NCI-H1436 treated with DMSO at 0.1 percent for 48 hours (cell line): ENCODE measurements around the gene GAB2.

ENCODE experiments used
- DNase-seq: peaks from one replicate; lab custom pipeline; 2025; lab: John Stamatoyannopoulos, UW

GAB2 gene

DNA sequence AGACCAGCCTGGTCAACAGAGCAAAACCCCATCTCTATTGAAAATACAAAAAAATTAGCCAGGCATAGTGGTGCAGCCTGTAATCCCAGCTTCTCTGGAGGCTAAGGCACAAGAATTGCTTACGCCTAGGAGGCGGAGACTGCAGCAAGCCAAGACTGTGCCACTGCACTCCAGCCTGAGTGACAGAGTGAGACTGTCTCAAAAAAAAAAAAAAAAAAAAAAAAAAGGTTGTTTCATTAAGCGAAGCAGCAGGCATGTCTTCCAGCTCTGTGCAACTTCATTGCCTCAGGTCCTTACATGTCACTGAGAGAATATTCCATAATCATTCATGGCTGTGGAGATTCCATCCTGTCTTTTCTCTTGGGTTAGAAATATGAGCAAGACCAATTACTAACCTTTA, 16.9 kb downstream of the GAB2 start:
- DNase-seq: no peak

DNA sequence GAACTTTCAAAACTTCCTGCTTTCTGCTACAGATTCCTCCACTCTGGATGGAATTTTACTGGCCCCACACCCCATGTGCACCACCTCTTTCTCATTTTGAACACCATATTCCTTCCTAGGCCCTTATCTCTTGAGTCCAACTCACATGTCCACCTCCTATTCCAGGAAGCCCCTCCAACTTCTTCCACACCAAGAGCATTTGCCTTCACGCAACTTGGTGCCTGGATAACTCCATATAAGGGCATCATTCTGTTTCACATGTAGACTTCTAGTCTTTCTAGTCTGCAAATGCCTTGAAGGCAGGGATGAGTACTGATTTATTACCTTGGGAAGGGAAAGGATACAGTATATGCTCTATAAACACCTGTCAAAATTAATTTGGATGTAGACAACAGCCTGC, 17.5 kb downstream of the GAB2 start:
- no peak for DNase-seq

DNA sequence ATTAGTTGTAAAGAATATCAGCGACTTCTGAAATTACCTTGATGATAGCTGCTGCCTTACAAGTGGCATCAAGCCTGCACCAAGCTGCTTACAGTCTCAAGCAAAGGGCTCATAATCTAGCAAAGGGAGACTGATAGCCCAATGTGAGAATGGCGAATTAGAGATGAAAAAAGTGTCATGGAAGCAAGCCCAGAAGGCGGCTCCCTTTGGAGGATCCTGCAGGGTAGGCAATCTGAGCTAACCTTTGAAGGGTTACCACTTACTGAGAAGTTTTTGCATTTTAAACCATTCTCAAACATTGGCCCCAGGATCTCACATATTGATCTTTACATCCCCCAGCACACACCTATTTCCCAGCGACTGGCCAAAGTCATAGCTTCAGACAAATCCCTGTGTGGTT, 18.5 kb downstream of the GAB2 start:
- no peak for DNase-seq

DNA sequence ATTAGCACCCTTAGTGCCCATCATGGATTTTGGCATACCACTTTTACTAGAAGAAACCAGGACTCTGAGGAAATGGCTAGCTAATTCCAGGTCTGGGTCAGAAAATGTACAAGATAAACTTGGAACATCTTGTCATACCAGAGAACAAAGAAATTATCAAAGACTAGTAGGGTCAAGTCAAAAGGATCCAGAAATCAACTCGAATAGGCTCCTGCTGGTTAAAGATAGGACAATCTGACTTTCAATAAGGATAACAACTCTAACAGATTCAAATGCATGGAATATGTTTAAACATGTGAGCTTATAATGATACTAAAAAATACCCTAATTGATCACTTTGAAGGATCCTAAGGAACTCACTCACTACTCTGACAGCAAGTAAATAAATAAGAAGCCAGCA, 18.9 kb downstream of the GAB2 start:
- DNase-seq: no peak

DNA sequence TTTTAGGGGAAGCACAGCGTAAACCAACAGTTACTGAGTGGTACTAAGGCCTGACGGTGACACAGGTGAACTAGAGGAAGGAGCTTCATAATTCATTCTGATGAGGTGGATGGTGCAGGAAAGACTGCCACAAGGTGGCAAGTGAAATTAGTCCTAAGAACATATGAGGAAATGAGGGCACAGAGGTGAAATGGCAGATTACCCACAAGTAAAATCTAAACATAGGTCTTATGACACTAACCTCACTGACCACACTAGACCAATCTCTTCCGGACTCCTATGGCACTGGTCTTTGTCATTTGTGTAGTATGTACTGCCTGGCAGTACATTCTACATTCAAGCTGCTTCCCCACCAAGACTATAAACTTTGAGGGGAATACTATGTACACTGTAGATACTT, 20.2 kb downstream of the GAB2 start:
- DNase-seq: no peak

DNA sequence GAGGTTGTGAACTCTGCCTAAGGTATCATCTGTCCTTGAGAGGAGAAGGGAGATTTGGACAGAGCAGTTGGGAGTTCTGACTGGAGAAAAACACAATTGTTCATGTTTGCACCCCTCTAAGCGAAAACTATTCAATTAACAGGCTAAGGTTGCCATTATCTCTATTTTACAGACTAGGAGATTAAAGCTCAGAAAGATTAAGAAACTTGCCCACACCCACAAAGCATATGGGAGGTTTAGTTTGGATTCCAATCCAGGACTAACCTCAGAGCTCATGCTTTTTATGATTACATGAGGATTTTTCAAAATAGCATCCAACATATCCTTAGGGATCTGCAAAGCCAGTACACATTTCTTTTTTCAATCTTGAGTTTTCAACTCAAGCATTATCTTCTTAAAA, 22.0 kb downstream of the GAB2 start:
- DNase-seq: no peak

DNA sequence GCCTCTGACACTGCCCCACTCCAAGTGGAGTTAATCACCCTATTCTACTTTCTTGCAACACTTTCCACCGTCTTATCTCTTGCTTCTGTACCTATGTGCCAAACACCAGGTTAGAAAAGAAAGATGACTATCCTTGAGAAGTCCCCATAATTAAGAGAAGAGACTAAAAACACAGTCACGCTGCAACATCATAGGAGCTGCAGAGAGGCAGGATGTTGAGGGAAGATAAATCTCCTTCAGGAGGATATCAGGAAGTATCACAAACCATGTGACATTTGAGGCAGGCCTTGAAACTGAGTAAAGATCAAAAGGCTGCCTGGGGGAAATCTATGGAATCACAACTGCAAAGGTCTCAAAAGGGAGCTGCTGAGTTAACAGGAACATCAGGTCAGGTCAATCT, 24.8 kb downstream of the GAB2 start:
- DNase-seq: no peak

DNA sequence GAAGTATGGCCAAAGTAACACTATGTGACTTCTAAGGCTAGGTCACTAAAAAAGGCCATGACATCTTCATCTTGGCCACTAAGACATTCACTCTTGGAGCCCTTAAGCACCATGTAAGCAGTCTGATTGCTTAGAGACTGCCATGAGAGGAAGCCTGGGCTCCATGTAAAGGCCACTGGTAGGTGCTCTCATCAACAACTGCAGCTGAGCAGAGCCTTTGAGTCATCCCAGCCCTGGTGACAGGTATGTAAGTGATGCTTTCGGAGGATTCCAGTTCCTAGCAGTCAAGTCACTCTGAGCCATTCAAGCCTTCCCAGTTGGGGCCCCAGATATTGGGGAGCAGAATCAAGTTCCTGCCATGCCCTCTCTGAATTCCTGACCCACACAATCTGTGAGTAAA, 26.2 kb downstream of the GAB2 start:
- no peak for DNase-seq

DNA sequence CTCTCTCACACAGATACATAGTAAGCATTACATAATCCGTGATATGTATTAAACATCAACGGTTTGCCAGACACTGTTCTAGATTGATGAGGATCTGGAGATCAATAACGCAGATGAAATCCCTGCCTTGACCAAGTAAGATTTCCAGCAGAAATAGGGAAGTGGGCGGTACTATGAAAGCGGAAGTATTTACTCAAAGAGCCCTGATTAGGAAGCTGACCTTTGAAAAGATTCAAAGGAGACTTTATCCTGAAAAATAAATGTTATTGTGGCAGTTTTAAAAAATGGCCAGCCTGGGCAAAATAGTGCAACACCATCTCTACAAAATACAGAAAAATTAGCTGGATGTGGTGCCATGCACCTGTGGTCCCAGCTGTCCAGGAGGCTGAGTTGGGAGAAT, 26.8 kb downstream of the GAB2 start:
- DNase-seq: no peak

DNA sequence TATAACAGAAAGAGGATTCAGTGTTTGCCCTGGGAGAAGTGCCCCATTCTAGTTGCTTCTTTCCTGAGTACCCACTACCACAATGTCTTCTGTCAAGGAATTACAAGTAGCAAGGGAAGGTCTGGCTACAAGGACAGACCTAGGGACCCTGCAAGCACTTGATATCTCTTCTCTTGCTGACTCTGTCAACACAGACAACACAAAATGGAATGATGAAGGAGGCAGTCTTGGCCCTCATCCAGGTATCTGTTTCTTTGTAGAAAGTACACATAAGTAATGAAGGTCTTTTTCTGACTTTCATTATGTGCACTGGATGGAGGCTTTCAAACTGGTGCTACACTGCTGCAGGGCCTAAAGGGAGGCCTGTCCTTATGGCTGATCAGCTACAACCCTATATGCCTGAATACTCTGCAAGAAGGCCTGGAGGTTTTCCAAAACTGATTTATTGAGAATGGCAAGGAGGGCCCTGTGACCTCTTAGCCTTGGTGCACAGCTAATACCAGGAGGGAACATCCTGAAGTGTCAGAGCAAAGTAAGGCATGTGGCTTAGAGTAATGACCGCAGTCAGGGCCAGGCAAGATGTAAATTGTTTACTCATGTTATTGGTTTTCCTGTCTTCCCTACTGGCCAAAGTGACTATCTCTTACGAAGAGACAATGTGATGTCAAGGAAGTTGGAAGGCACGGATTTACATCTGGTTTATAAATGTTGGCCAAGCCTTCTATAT, 31.2 kb downstream of the GAB2 start:
- no peak for DNase-seq

DNA sequence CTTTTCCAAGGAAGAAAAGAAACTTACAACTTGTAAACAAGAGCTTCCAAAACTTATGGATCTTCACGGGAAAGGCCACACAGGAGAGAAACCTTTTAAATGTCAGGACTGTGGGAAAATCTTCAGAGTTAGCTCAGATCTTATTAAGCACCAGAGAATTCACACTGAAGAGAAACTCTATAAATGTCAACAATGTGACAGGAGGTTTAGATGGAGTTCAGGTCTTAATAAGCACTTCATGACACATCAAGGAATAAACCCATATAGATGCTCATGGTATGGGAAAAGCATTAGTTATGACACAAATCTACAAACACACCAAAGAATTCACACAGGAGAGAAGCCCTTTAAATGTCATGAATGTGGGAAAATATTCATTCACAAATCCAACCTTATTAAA, 32.4 kb downstream of the GAB2 start:
- no peak for DNase-seq

DNA sequence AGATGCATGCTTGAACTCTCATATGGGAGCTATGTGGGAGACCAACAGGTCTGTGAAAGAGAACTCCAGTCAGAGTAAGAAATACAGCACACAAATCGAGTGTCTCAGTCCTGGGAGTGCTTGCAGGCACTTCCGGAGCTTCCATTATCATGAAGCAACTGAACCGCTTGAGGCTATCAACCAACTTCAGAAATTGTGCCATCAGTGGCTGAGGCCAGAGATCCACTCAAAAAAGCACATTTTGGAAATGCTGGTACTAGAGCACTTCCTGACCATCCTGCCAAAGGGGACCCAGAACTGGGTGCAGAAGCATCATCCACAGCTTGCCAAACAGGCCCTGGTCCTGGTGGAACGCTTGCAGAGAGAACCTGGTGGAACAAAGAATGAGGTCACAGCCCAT, 33.4 kb downstream of the GAB2 start:
- no peak for DNase-seq

DNA sequence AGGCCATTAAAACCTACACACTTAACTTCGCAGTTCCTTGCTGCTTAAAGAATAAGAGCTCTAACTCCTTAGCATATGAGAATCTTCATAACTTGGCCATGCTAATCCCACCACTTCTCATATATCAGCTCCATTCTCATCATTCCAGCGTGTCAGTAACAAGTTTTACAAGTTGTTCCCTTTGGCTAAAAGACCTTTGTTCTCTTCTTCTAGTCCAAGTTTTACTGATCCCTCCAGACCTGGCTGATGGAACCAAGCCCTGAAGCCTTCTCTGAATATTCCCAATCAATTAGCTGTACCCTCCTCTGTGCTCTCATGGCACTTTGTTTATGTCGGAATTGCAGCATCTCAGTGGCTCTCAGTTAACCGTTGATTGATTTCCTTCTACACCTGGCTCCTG, 35.8 kb downstream of the GAB2 start:
- no peak for DNase-seq

DNA sequence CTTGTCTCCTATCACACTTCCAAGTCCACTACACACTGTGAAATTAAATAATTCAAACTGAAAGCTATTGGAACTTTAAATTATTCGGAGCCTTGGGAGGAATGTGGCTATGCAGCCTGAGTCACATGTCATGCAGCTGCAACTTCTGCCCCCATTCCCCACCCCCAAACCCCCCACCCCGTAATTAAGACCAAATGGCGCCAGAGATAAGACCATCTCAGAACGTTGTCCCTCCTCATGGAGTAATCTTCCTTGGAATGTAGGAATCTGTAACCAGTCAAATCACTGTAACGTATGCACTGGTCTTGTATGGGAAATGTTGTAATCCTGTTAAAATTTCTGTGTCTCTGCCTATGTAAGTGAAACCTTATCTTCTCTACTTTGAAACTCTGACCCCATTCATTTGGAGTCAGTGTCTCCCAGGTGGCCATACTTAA, 37.0 kb downstream of the GAB2 start:
- no peak for DNase-seq

DNA sequence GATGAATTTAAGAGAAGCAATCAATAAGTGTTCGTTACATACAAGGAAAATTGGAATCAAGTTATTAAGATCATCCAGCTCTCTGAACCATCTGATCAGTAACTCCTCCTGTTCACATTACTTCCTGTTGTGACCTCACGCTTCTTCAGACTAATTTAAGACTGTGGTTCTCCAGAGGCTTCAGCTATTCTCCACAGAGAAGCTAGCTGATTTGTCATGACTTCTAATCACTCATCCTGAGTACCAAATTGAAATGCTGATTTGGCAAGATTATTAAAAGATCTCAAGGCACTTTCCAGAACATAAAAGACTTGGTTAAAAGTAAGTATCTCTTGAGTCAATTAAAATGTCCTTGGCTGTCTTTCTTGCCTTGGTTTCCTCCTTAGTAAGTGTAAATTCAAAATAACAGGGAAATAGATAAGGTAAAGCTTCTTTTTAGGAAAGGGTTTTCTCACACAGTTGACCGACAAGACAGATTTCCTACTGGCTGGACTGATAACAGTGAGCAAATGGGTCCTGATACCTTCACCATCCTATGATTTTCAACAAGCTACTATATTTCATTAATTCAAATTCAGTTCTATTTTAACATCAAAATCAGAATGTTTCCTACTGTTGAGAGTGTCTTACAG, 38.5 kb downstream of the GAB2 start:
- no peak for DNase-seq

DNA sequence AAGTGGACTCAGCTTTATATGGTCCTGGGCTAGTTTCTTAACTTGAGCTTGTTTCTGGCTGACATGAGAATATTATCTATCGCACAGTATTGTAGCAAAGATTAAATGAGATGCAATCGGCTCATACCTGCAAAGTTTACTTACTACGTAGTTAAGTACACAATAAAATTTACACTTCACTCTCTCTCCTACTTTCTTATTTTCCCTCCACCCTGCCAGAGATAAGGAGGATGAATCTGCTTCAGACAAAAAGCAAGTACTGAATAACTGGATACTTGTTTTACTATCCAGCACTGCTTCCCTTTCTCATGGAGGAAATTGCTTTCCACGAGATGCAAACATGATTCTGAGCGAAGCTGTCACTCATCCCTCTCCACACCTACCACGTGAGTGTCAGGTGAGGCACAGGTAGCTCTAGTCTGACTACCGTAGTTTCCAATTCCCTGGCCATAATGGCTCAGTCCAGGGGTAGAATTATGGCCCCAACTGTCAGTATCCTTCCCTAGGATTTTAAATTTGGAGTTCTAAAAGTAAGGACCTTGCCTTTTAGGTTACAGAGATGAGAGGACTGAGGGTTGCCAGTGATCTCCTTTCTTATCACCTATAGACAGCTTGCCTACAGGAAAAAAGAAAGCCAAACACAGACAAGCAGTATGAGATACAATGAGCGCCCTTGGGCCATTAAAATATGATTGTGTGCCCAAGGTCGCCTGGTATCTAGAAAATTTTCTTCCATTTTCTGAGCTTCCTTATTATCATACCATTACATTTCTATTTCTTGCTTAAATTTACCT, 39.8 kb downstream of the GAB2 start:
- DNase-seq: no peak

DNA sequence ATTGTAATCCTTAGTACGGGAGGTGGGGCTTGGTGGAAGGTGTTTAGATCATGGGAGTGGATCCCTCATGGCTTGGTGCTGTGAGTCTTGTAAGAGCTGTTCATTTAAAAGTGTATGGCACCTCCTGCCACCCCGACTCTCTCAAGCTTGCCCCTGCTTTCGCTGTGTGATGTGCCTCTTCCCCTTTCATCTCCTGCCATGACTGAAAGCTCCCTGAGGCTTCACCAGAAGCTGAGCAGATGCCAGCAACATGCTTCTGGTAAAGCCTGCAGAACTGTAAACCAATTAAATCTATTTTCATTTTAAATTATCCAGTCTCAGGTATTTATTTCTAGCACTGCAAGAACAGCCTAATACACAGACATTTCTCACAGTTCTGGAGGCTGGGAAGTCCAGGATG, 40.8 kb downstream of the GAB2 start:
- no peak for DNase-seq

DNA sequence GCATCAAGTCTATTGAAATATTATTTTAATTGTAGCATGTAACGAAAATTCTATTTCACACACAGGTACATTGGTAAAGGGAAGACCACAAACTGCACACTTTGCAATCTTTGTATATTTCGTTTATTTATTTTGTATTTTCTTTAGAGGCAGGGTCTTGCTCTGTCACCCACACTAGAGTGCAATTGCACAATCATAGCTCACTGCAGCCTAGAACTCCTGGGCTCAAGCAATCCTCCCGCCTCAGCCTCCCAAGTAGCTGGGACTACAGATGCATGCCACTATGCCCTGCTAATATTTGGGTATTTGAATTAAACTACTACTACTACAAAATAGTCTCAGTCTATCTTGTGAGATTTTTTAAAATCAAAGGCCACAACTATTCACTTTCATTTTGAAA, 42.7 kb downstream of the GAB2 start:
- DNase-seq: no peak

DNA sequence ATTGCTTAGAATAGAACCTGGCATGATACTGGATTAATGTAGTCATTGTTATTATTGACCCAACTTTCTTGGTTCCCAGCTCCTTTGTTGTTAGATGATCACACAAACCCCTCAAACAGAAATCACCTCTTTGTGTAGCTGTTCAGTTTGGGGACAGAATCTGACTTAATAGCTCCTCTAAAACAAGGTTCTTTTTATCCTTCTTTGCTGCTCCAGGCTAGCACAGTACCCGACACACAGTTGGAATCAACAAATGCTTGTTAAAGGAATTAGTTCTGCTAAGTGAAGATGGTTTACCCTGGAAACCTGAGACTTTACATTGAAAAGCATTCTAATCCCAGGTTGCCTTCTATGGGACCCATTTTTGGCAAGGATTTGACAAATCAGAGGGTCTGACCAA, 43.9 kb downstream of the GAB2 start:
- DNase-seq: no peak

DNA sequence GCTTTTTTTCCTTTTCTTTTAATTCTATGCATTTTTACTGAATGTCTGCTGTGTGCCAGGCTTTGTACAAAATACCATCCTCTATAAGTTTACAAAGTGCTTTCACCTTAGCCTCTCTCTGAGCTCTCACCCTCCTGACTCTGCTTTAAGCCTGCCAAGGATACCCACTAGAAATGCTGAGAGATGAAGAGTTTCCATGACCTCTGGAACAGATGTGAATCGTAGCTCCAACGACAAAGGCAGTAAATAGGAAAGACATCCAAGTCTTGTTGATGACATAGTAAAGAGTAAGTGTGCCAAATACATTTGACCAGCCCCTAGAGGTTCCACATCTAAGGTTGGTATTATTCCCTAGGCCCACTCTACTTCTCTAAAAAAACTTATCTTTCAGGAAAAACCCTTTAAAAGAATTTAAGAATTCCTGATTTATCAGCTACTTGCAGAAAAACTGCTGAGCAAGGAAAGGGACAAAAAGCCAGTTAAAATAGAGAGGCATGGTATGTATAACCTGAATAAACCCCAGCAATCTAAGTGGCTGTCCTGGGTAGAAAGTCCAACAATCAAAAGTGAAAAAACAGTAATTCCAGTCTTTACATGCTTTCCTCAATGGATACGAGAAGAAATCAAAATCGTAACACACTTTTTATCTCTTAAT, 45.4 kb downstream of the GAB2 start:
- DNase-seq: no peak

DNA sequence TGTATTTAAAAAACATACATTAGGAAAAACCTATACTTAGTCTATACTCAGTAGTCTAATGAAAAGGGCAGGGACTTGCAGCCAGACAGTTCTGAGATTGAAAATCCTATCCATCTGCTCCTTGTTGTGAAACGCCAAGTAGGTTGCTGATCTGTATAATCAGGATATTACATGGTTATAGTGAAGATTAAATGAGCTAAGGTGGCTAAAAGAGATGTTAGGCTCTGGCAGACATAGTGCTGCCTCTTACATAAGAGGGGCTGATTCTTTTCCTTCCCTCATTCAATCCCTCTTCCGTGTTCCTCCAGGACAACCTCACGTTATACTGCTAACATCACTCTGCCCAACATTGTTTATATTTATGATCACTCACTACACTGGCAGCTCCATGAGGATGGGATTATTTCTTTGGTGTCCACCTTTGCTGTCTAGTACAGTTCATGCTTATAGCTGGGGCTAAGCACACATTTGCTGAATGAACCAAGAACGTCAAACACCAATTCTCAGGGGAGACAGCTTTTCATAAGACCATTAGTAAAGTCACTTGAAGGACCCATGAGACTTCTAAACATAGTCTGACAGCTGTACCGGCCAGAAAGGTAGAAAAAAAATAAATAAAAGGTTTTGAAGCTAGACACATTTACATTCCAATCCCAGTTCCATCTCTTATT, 46.3 kb downstream of the GAB2 start:
- peak; percentile 84 for DNase-seq
